GM18526 (cell line): ENCODE results near the gene CNGA2.

Source experiments
- POLR2A ChIP-seq: IDR thresholded peaks from 3 replicates; pipeline ENCODE4 v1.6.1; 2011; ENCODE audit not compliant: insufficient read length; ENCODE audit errors: extremely low read depth

The CNGA2 gene

DNA sequence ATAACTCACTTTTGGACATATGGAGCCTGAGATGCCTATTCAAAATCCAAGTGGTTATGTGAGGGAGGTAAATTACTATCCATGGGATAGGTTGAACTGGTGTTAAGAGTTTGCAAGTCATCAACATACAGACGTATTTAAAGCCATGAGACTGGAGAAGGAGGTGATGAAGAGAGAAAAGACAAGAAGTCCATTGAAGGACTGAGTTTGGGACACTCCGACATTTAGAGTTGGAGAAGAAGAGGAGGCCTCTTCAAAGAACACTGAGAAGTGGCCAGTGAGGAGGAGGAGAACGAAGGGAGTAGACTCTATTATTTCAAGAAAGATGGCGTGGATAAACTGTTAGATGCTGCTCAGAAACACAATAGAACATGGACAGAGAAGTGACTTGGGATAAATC lies at the start of gene CNGA2:
CNGA2 (plus strand) TSS at position 301 of the 400 bp plus-strand sequence. CDS start 3,738 bp downstream, outside the sequence.
- TF ChIP-seq POLR2A: no peak

DNA sequence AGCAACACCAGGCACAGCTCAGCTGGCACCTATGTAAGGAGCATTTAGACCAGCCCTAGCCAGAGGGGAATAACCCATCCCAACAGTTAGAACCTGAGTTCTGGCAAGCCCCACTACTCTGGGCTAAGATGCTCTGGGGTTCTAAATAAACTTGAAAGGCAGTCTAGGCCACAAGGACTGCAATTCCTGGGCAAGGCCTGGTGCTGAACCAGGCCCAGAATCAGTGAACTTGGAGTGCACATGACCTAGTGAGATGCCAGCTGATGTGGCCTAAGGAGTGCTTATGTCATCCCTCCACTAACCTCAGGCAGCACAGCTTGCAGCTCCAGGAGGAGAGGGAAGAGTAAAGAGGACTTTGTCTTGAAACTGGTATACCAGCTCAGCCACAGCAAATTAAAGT lies 46.9 kb upstream of the CNGA2 start:
- no peak for TF ChIP-seq POLR2A

- TF ChIP-seq POLR2A: no peak
Observed at GRCh38 chrX:151688695-151689094, 45.9 kb upstream of the CNGA2 start.

DNA sequence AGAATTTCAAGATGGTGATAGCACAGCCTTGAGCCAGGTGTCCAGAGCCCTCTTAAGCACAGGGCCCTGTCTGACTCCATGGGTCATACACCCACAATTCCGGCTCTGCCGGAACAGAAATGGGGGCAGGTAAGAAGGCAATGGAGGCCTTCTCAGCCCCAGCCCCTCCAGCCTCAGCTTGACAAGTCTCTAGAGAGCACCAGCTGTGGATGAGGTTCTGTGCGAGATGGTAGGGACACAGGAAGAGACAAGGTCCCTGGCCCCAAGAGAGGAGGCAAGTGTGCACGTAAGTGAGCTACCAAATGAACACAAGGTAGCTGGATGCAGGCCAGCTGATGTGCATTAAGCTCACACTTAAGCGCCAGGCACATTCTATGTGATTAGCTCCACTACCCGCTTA lies 41.7 kb upstream of the CNGA2 start:
- TF ChIP-seq POLR2A: no peak

DNA sequence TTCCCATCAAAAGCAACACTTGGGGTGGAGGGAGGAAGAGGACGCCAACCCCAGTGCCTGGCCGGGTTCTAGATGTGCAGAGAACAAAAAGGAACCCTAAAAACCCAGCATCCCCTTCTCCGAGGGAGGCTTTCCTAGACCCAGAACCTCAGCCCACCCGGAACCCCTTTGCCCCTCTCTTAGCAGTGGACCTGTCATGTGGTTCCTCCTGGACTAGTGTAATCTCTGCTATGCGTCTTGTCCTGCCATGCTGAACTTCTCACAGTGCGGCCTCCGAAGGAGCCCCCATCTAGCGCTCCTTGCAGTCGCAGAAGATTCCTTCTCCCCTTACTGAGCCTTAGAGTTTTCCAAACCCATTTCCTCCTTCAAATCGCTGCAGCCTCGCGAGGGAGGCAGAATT lies 40.4 kb upstream of the CNGA2 start:
- TF ChIP-seq POLR2A: no peak

DNA sequence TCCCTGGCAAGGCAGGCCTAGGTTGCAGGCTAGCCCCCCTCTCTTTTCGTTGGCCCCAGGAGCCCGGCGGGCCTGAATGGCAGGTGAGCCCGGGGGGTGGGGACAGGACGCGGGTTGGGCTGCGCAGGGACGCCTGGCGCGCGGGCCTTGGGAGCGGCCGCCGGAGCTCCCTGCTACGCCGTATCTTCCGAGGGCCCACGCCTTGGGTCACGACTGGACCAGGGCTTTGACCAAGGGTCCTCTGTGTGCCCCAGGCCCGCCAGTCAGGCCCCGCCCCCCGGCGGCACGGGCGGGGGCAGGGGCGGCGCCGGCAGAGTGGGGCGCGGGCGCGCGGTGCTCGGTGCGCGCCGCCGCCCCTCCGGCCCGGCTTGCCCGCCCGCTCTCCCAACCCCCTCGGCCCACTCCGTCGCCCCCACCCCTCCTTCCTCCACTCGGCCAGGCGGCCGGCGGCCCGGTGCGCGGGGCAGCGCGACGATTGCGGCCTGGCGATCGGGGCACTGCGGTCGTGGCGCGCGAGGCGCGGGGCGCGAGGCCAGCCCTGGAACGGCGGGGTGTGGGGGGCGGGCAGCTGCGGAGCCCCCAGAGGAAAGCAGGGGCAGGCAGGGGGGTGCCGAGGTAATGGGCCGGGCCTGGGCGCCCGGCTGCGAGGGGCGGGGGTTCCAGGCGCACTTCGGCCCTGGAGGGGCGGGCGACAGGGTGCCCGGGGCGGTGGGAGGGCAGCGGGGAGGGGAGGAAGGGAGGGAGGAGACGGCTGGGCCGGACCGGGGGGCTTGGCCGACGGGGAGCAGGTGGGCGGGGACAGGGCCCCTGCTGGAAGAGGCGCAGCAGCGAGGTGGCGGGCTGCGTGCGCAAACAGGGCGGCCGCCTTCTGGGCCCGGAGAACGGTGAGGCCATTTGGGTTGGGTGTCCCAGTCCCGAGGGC lies 39.6 kb upstream of the CNGA2 start, which contains the start of gene PRRG3:
PRRG3 (plus strand) TSS at position 798 of the 922 bp plus-strand sequence. CDS start 3,357 bp downstream, outside the sequence.
- no peak for TF ChIP-seq POLR2A

DNA sequence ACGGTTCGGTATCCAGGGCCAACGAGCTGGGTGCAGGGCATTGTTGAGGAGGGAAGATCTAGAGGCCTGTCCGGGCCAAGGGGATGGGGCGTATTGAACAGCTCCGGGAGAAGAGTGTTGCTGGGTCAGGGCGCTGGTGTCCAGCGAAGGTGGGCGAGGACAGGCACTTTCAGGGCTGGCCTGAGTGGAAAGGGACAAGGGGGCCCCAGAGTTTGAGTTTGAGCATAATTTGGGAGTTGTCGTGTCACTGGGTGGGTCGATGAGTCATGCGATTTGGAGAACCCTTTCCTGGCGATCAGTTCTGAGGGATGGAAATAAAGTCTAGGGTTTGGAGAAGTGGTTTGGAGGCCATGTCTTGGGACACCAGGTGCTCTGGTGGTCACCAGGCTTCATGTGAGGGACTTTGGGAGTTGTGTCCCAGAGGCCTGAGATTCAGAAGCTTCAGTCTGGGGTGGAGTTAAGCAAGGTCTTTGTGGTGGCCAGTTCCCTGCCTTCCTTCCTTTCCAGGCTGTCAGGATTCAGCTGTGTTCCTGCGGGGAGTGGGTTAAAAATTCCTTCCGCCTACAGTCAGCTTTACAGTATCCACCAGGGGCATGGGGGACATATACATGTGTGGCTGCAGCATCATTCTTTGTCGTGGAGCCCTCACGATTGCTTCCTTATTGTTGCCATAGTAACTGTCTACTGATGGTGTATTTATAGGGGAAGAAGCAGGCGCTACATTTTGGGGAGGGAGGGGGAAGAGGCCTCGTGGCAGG lies 38.8 kb upstream of the CNGA2 start:
- TF ChIP-seq POLR2A: no peak

DNA sequence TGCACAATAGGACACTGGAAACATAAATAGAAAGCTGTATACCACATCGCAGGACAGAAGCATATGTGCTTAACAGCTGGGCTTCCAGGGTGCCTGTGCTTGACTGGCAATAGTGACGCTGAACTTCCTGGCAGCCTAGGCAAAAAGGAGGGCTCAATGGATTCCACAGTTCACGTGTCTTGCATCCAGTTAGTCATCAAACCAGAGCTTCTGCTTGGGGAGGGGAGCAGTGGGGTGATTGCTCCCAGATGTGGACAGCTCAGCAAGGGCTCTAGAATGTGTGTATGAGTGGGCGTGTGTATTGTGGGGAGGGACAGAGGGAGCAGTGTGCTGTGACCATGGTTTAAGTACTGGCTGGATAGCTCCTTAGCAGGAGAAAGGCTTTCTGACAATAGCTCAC lies 37.0 kb upstream of the CNGA2 start:
- no peak for TF ChIP-seq POLR2A

- no peak for TF ChIP-seq POLR2A
Observed at GRCh38 chrX:151698485-151698884, 36.1 kb upstream of the CNGA2 start.

- TF ChIP-seq POLR2A: no peak
Observed at GRCh38 chrX:151699746-151700145, 34.8 kb upstream of the CNGA2 start.

- no peak for TF ChIP-seq POLR2A
Observed at GRCh38 chrX:151700581-151700980, 34.0 kb upstream of the CNGA2 start.

GRCh38 chrX:151701071-151701470 lies 33.5 kb upstream of the CNGA2 start:
- TF ChIP-seq POLR2A: no peak

- no peak for TF ChIP-seq POLR2A
Observed at GRCh38 chrX:151701531-151701930, 33.0 kb upstream of the CNGA2 start.

GRCh38 chrX:151702026-151702714 lies 32.4 kb upstream of the CNGA2 start:
- no peak for TF ChIP-seq POLR2A

GRCh38 chrX:151702741-151703340 lies 31.7 kb upstream of the CNGA2 start:
- TF ChIP-seq POLR2A: no peak
